GM21515 (cell line): ENCODE measurements around the gene FRS3.
A peak's percentile ranks its signal among the peaks of the same experiment; 100 is the strongest.
"Not testable (repeated sequence)": the region's sequence is repeated elsewhere in the genome, so short reads cannot be mapped to it uniquely, and the experiment has no call there.

Source experiments
- ATAC-seq: cut with Tn5 transposase; IDR thresholded peaks from one replicate; pipeline ENCODE4 v1.9.1; 2021; ENCODE audit not compliant: unreplicated experiment

The FRS3 gene, protein sequence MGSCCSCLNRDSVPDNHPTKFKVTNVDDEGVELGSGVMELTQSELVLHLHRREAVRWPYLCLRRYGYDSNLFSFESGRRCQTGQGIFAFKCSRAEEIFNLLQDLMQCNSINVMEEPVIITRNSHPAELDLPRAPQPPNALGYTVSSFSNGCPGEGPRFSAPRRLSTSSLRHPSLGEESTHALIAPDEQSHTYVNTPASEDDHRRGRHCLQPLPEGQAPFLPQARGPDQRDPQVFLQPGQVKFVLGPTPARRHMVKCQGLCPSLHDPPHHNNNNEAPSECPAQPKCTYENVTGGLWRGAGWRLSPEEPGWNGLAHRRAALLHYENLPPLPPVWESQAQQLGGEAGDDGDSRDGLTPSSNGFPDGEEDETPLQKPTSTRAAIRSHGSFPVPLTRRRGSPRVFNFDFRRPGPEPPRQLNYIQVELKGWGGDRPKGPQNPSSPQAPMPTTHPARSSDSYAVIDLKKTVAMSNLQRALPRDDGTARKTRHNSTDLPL

DNA sequence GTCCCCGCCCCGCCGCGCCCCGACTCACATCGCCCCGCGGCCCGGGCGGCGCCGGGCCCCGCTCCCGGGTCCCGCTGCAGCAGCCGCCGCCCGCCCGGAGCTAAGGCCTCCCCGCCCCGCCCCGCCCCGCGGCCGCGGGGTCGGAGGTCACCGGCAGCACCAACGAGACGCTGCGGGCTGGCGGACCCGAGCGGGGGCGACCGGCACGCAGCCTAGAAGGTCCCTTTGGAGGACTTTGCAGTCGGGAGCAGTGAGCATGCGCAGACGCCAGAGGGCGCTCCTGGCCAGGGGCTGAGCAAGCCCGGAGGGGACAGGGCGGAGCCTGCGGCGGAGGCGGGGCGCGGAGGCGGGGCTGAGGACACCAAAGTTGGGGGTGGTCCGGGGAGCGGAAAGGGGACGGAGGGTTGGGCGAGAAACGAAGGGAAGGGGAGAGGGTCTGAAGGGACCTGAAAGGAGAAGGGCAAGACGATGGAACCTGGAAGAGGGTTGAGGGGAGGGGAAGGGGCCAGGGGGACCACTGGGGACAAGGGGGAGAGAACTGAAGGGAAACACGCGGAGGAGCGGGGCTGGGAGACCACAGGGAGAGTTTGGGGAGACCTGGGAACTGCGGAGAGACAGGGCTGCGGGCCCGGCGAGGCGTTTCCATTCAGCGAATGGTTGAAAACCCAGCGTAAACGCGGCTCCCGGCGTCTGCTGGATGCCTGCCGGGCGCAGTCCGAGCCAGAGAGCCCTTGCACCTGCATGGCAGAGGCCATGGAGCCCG is at the start of gene FRS3:
FRS3 (minus strand) TSS at position 113 of the 763 bp plus-strand sequence. CDS start 2,913 bp downstream, outside the sequence.
- ATAC-seq, result peak; percentile 86

DNA sequence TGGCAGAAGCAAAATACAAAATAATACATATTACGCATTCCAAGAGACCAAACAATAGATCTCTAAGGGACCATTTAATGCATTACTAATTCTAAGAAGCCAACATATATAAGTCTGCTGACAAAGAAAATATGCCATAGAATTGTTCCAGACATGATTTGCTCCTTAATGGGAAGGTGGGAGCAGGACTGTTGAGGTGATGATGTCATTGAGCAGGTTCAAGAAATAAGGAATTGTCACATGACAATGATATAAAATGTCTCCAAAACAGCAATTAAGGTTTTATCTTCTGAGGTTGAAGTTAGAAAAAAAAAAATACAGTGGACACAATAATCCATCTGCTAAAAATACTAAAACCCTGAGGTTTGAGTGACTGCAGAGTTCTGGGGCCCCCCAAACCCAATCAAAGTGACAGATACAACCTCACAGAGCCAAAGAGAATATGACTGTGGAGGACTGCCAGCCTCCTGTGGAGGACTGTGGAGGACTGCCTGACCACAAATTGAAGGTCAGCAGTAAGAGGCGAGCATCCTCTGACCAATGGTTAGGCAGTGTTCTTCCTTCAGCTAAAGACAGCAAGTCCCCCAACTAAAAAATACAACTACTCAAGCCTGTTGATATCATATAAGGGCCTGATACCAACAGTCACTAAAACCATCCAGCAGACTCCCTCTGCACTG is 46.8 kb upstream of the FRS3 start:
- no peak for ATAC-seq

DNA sequence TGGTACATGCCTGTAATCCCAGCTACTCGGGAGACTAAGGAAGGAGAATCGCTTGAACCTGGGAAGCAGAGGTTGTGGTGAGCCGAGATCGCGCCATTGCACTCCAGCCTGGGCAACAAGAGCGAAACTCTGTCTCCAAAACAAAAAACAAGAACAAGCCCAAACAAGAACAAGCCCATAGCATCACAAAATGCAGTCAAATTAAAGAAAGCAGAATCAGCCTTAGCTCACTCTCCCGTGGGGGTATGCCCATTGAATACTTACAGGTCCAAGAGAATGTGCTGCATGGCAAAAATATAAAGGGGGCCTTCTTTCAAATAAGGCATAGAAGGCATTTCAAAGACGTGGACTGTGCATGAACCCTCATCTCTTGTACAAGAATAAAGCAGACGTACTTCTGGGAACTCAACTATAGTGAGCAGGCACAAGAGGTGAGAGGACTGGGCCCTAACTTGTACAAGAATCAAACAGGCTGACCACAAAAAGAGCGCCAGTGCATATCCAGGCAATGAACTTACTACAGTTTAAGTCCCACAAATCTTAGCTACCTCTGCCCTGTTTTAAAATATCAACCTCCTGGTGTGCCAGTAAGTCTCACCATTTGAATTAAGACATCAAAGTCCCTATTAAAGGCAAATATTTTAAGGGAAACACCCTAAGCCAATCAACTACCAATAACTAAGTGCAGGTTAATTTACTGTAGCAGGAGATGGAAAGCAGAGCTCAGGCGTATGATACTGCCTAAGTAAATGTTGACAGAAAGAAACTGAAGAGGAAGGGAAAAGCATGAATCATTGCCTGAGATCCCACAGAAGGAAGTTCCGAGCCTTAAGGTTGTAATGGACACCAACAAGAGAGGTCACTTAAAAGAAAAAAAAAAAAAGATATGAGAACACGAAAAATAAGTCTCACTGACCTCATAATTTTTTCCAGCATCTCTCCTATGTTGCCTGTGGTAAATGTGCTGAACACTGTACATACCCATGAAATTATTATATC is 45.2 kb upstream of the FRS3 start:
- no peak for ATAC-seq

DNA sequence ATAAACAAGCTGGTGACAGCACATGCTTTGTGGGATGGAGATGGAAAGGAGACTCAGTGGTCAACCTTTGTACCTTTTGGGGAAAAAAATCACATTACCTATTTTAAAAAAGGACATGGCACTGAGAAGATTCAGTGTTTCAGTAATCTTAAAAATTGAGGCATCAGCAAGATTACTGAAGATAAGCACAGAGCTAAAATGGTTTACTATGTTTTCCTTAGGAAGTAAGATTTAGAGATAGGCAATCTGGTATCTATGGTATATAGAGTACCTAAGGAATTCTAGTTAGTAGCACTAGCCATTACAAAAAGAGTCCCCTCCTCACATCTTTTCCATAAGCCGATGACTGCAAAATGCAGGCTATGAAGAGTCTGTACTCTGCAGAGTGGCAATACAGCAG is 43.5 kb upstream of the FRS3 start:
- no peak for ATAC-seq

DNA sequence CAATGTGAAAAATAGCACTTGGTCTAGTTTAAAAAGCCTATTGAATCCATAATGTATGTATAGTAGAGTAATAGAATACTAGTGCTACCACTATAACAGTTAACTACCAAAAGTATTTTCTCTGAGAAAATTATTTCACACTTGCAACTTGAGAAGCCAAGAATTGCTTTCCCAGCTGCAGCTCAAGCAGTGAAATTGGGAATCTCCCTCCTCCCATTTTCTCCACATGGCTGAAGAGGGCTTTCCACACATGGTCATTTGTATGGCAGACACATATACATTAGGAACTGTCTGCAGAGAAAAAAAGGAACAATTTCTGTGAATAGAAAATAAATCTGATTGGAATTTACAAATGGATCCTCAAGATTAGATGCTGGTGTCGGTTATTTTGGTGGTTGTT is 42.3 kb upstream of the FRS3 start:
- ATAC-seq, result no peak

DNA sequence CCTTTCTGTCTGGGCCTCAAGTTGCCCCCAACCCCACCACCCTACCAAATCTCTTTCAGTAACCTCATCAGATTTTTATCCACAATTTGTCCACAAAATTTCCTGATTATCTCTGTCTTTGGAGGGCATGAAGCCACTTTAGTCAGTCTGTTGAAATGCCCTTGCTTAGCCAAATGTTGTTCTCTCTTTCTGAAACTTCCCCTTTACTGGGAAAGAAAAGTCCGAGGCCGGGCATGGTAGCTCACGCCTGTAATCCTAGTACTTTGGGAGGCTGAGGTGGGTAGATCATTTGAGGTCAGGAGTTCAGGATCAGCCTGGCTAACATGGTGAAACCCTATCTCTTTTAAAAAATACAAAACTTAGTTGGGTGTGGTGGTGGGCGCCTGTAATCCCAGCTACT is 41.6 kb upstream of the FRS3 start:
- no peak for ATAC-seq

DNA sequence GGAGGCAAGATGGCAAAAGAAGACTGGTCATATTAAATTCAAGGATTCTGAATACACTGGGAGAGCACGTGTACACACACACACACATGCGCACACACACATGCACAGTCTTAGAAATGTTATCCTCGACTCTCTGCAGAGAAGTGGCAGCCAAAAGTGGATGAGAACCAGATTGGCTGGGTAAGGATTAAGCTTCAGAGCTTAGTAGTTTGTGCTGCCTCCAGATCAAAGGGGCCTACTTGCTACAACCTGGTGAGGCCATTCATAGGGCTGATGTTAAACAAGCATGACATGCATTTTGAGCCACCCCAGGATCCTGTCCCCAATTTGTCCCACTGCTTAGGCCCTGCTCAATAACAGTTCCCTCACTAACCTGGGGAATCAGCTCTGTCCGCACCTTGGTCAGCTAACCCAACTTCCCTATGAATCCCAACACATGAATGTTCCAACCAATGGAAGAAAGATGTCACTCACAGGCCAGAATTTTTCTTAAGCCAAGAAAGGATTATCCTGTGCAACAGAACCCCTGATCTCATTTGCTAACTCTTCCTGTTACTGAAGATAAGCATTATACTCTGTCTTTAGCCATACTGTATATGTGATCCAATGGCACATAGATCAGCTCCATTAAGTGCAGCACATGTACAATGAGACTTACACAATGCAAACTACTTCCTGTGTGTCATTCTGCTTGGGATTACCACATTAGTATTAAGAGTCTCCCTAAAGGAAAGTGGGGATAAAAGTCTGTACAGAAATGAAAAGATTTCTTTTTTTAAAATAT is 38.8 kb upstream of the FRS3 start:
- no peak for ATAC-seq

DNA sequence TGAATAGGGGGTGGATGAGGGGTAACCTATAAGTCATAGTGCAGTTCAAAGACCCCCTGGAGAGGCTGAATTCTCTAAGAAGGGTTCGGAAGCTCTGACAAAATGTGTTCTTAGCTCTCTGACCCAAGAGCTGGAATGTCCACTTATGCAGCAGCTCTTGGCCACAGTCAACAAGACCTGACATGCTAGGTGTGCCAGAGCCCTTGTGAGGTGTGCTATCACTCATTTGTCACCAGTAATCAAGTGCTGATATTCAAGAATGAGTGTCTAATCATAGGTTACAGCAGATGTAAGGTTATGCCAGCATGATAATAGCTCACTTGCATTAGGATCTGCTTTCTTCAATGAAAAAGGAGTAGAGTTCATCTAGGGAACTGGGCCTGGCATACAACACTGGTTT is 35.9 kb upstream of the FRS3 start:
- no peak for ATAC-seq

DNA sequence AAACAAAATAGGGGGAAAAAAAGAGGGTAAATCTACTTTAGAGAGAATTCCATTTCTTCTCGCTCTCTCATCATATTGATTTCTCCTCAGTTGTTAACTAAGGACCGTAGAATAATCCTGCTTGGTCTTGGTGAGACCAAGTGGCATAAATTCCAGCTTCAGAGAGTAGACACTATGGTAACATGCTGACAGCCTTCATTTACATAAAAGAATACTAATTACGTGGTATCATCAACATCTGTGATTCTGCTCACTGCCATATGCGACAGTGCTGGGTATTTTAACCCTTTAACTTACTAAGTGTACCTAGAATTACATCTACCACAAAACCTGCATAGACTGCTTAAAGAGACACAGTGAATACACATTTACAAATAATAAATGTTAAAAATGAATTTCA is 34.9 kb upstream of the FRS3 start:
- no peak for ATAC-seq

DNA sequence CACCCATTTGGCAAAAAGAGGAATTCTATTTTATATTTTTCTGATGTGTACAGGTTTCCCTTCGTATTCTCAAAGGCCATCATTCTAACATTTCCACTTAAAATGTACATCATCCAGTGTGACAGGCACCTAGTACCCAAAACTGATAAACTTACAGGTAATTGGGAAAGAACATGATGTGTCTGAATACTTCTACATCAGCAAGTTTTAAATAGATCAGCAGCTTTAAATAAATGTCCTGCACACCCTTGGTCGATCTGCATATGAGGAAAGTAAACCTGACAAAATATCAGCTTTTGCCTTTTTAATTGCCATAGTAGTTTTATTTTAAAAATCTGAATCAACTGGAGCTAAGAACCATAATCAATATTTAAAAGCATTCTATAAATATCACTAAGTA is 34.3 kb upstream of the FRS3 start:
- no peak for ATAC-seq

DNA sequence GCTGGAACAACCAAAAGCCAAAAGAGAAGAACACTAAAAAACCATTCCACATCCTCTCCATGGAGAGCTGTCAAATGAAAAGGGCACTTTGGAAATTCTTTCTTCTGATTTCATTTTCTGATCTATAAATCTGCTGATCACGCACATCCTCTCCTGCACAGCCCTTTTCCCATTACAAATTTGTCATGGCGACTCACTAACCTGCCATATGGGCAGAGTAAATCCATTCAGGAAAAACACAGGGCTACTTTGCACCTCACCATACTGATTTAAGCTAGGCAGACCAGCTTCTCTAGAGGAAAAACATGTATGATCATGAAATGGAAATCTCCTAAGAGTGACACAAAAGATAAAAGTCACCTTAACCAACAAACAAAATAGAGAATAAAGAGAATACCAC is 33.8 kb upstream of the FRS3 start:
- ATAC-seq, result no peak

DNA sequence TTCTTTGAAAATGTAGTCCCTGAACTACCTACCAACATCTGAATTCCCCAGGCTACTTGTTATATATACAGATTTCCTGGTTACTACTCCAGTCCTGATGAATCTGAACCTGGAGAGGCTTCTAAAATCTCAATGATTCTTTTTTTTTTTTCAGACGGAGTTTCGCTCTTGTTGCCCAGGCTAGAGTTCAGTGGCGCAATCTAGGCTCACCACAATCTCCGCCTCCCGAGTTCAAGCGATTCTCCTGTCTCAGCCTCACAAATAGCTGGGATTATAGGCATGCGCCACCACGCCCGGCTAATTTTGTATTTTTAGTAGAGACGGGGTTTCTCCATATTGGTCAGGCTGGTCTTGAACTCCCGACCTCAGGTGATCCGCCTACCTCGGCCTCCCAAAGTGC is 32.2 kb upstream of the FRS3 start:
- not testable (repeated sequence) for ATAC-seq

DNA sequence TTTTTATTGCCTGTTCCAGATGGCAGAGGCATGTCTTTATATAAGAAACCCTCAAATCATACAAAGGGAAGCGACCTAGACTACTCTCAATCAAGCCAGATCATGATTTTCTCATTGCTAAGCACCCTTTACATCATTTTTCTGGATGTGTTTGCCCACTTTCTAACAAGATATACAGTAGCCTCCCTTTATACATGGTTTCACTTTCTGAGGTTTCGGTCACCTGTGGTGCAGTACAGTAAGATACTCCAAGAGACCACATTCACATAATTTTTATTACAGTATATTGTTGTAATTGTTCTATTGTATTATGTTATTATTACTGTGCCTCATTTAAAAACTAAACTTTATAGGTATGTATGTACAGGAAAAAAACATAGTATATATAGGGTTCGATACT is 31.4 kb upstream of the FRS3 start:
- ATAC-seq, result no peak

DNA sequence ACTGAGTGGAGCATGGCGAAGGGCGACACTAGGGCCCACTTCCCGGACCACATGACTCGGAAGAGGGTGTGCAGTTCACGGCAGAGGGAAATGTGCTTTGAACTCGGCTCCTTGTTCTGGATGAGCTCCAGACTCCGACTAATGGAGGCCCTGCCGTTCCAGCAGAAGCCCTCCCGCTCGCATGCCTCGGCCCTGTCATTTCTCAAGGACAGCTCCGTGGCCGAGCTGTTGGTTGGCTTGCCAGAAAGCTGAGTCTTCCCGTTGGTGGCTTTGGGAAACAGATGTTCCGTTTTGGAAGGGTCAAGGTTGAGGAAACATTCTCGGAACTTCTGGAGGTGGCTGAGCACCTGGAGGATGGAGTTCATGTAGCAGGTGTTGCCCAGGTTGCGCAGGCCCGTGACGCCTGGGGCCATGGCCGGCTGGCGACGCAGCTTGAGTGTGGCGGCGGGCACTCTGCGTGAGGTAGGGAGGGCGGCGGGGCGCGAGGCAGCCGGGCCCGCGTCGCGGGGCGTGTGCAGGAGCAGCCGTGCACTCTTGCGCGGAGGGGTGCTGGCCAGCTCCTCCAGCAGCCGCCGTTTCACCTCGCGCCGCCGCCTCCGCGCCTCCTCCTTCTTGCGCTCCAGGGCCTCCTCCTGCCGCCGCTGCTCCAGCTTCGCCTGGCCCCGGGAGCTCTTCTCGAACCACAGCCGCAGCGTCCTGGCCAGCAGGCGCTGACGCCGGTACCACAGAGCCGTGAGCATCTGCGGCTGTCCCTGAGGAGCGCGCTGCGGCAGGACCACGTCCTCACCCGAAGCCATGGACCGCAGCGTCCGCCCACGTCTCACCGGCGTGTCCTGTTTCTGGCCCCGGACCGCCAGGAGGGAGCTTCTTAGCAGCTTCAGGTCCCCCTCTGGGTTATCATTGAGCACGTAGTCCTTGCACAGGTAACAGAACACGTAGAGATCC is 26.4 kb upstream of the FRS3 start:
- no peak for ATAC-seq

DNA sequence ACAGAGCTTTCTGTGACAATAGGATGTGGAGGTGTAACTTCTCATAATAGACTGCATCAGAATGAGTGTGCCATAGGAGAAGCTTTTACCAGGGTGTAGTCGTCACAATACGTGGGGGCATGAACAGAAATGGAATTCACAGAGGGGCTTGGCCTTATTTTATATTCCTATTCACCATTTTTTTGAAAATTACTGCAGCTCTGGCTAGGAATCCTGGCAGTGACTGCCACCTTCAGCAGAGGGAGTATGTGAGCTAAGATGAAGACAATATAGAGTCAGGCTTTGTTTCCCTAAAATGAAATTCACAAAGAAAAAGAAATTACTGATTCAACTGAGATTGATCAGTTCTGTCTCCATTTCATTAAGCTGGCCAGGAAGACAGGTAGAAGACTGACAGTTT is 21.7 kb upstream of the FRS3 start:
- ATAC-seq, result no peak

DNA sequence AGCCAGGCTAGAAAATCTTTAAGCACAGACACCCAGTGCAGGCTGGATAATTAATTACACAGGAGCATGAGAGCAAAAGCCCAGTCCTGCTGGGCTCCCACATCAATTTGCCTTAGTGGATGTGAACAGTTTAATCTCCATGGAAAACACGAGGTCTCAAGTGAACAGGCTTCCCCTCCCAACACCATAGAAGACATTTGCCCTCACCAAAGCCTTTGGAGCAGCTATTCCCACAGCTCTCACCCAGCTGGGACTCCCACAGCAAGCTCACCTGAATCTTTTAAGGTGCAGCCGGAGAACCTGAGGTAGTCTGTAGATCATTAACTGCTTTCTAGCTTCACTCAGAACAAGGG is 19.8 kb upstream of the FRS3 start:
- no peak for ATAC-seq

DNA sequence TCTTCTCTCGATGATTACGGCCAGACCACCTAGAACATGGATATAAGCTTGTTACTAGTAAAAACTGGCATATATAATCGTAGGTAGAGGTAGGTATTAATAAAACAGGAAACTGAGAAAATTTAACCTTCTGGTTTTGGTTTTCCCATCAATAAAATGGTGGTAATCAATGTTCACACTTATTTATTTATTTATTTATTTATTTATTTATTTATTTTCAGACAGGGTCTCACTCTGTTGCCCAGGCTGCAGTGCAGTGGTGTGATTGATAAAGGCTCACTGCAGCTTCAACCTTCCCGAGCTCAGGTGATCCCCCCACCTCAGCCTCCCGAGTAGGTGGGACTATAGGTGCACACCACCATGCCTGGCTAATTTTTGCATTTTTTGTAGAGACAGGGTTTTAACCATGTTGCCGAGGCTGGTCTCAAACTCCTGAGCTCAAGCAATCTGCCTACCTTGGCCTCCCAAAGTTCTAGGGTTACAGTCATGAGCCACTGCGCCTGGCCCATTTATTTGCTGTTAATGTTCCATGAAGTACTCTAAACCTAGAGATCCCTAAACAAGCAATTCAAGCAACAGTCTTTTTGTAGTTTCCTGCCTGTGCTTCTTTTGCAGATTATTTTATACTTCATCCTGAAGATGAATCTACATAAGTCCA is 19.3 kb upstream of the FRS3 start:
- no peak for ATAC-seq

DNA sequence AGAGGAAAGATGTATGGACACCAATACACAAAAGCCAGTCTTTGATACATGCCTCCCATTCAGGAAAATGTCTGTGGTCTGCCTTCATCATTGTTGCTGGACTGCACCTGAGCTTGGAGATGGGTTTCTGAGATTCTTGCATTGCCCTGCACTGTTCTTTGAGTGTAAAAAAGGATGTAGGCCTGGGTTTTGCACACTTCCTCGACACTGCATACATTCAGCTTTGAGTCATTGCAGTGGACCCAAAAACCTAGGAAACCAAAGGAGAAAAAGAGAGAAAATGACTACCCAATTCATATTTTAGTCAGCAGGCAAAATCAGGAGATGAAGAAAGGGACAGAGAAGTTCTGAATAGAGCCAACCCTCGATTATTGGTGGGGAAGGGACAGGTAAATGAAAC is 16.8 kb upstream of the FRS3 start:
- ATAC-seq, result no peak
